Measurements from ENCODE around the gene IFIT2.

DNA sequence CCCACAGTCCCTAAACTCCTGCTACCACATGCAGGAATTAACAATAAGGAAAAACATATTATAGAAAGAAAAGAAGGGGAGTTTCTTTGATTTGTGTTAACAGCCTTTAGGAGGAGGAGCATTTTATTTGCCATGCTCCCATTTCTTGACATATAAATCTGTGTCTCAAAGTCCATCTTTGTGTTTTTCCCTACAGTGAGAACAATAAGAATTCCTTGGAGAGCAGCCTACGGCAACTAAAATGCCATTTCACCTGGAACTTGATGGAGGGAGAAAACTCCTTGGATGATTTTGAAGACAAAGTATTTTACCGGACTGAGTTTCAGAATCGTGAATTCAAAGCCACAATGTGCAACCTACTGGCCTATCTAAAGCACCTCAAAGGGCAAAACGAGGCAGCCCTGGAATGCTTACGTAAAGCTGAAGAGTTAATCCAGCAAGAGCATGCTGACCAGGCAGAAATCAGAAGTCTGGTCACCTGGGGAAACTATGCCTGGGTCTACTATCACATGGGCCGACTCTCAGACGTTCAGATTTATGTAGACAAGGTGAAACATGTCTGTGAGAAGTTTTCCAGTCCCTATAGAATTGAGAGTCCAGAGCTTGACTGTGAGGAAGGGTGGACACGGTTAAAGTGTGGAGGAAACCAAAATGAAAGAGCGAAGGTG lies 4.1 kb downstream of the IFIT2 start:
- TF ChIP-seq, protein P1, sequence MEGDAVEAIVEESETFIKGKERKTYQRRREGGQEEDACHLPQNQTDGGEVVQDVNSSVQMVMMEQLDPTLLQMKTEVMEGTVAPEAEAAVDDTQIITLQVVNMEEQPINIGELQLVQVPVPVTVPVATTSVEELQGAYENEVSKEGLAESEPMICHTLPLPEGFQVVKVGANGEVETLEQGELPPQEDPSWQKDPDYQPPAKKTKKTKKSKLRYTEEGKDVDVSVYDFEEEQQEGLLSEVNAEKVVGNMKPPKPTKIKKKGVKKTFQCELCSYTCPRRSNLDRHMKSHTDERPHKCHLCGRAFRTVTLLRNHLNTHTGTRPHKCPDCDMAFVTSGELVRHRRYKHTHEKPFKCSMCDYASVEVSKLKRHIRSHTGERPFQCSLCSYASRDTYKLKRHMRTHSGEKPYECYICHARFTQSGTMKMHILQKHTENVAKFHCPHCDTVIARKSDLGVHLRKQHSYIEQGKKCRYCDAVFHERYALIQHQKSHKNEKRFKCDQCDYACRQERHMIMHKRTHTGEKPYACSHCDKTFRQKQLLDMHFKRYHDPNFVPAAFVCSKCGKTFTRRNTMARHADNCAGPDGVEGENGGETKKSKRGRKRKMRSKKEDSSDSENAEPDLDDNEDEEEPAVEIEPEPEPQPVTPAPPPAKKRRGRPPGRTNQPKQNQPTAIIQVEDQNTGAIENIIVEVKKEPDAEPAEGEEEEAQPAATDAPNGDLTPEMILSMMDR (IDR thresholded peaks at IDR 0.05; ENCODE audit: low read depth, low read length, missing input control): no peak
- TF ChIP-seq FOXA2 (IDR thresholded peaks at IDR 0.05): no peak
- no peak for TF ChIP-seq MAX (IDR thresholded peaks at IDR 0.05)
- no peak for TF ChIP-seq RAD21 (IDR thresholded peaks at IDR 0.05)
- TF ChIP-seq TAF1 (conservative IDR thresholded peaks at IDR 0.05): no peak
- TF ChIP-seq FOXA1 (IDR thresholded peaks at IDR 0.05): no peak
- no peak for TF ChIP-seq SP1 (IDR thresholded peaks at IDR 0.05)
- no peak for TF ChIP-seq NR2F2 (IDR thresholded peaks at IDR 0.05)
- TF ChIP-seq, protein P2, sequence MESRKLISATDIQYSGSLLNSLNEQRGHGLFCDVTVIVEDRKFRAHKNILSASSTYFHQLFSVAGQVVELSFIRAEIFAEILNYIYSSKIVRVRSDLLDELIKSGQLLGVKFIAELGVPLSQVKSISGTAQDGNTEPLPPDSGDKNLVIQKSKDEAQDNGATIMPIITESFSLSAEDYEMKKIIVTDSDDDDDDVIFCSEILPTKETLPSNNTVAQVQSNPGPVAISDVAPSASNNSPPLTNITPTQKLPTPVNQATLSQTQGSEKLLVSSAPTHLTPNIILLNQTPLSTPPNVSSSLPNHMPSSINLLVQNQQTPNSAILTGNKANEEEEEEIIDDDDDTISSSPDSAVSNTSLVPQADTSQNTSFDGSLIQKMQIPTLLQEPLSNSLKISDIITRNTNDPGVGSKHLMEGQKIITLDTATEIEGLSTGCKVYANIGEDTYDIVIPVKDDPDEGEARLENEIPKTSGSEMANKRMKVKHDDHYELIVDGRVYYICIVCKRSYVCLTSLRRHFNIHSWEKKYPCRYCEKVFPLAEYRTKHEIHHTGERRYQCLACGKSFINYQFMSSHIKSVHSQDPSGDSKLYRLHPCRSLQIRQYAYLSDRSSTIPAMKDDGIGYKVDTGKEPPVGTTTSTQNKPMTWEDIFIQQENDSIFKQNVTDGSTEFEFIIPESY (IDR thresholded peaks at IDR 0.05): no peak
- TF ChIP-seq JUND (IDR thresholded peaks at IDR 0.05): no peak
- no peak for TF ChIP-seq REST (IDR thresholded peaks at IDR 0.05)
- TF ChIP-seq RXRA (IDR thresholded peaks at IDR 0.05): no peak

Measured in liver (tissue), 3 donors.